Adrenal gland (tissue), 12 donors: ENCODE measurements around the gene ALDH18A1. TPM values are rescaled to one million over a fixed set of nuclear protein-coding genes. Genes with fewer than 3 reads are reported as not detected.

Source experiments
- DNase-seq, 7 donors: peaks; one replicate each; pipeline ENCODE4 v3.0.0-alpha.2; 2019 to 2020
- H3K27ac ChIP-seq, 5 donors: fragments of 200-600 bp; sonication (generic) in 4 of 5; 1 replicate in 3 of 5; 2 replicates in 2 of 5; pipeline versions ENCODE4 v1.5.1 to v1.8.0; 2016 to 2020; ENCODE audit warnings: mild to moderate bottlenecking in 1 of 5
- H3K27me3 ChIP-seq: fragments of 200-600 bp; 2 replicates; pipeline ENCODE4 v1.8.0; 2021
- H3K36me3 ChIP-seq, 2 donors: fragments of 200-600 bp; replicated peaks in 1 of 2; 1 replicate in 1 of 2; 2 replicates in 1 of 2; pipeline versions ENCODE4 v1.5.1 to v1.8.0; 2018 to 2022
- H3K4me1 ChIP-seq, 2 donors: fragments of 200-600 bp; replicated peaks in 1 of 2; 1 replicate in 1 of 2; 2 replicates in 1 of 2; pipeline versions ENCODE4 v1.5.1 to v1.8.0; 2018 to 2021
- H3K4me3 ChIP-seq, 4 donors: fragments of 200-600 bp; sonication (generic) in 3 of 4; one replicate each; pipeline ENCODE4 v1.5.1; 2016 to 2018
- H3K9me3 ChIP-seq, 3 donors: fragments of 200-600 bp; sonication (generic) in 1 of 3; replicated peaks in 1 of 3; 1 replicate in 2 of 3; 2 replicates in 1 of 3; pipeline versions ENCODE4 v1.5.1 to v1.8.0; 2016 to 2021
- POLR2A ChIP-seq, 2 donors: fragments of 450-650 bp; IDR thresholded peaks; one replicate each; pipeline ENCODE4 v1.6.1; 2017; ENCODE audit warnings: antibody characterized with exemption in 2 of 2, mild to moderate bottlenecking in 2 of 2, moderate library complexity in 1 of 2
- WGBS, 4 donors: extraction: QIAGEN DNeasy Blood & Tissue Kit in 2 of 4; methylation state at CpG; one replicate each; pipeline versions ENCODE4 v1.1.5 to v1.1.7; 2013 to 2017; 5-methylcytosine and 5-hydroxymethylcytosine counted together
- intact Hi-C, 2 donors: fragments of 100-400 bp; cut with DNase I; formaldehyde crosslinking; loops; one replicate each; pipeline versions ENCODE4 v1.14.1 to v1.15.0; 2022 to 2023
- polyA plus RNA-seq, 3 donors: library from polyadenylated mRNA; stranded (reverse); fragments of 200-250 nt in 2 of 3; fragments of 350-450 nt in 1 of 3; fragmentation: Illumina TruSeq in 1 of 3; extraction: RNeasy Lipid Tissue Mini Kit (QIAGEN cat#74804) in 1 of 3; gene quantifications; one replicate each; pipeline ENCODE4 v1.2.3, GENCODE V29; 2013 to 2014
- total RNA-seq, 9 donors: library from RNA; depleted of rRNA in 4 of 9; stranded (reverse); fragments of >200 nt in 4 of 9; fragments of 120-200 nt in 1 of 9; fragmentation: NEBNext Ultra II Directional in 1 of 9; extraction: Animal tissue kit (Norgen Biotek cat#: 25700) in 1 of 9; gene quantifications; one replicate each; pipeline versions ENCODE4 v1.1.0 to v1.2.4, GENCODE V29; 2013 to 2023
- TF ChIP-seq, protein P1 (sequence below), 6 experiments: fragments of 450-650 bp in 4 of 6; fragments of 200-600 bp in 2 of 6; sonication (generic) in 1 of 6; IDR thresholded peaks; 1 replicate in 5 of 6; 2 replicates in 1 of 6; pipeline versions ENCODE4 v1.5.1 to v1.8.0; 2016 to 2021; ENCODE audit warnings: antibody characterized with exemption in 6 of 6, mild to moderate bottlenecking in 2 of 6, moderate library complexity in 1 of 6
- donor health status: healthy with polysubstance abuse.
- donor health status: Bipolar disorder and iron deficiency.
- donor health status: DM: yes; HTN: yes; CAD: no.
- donor health status: DM: no; HTN: no; CAD: no.
- donor health status: DM: no; HTN: no; CAD: no.
- donor health status: DM: yes; HTN: yes; CAD: no.

Gene ALDH18A1
- total and polyA plus RNA-seq, 12 donors: 16.4 to 52.7 (median 39.8) TPM

DNA sequence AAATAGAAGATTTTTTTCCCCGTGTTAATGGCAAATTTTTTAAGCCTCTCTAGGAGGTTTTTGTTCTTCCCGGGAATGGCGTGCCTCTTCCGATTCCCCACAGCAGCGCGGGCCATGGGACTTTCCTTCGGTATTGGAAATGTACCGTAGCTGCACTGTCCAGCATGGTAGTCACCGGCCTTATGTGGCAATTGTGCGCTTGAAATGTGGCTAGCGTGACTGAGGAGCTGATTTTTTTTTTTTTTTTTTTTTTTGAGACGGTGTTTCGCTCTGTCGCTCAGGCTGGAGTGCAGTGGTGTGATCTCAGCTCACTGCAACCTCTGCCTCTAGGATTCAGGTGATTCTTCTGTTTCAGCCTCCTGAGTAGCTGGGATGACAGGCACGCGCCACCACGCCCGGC is 38.2 kb upstream of the ALDH18A1 start:
- no peaks in the 10 kb centered on the region for H3K9me3 ChIP-seq
- 92 to 96% (median 95%) methylated on average over 18 of the region's 18 CpGs for WGBS, 4 donors
- DNase-seq: peak in 1 of 7 donors; percentile 21
- H3K4me3 ChIP-seq: no peak overlapping the region
- intact Hi-C loops: loop anchor here (5.0 to 10.0 kb wide), 2 partner anchors 148 to 150 kb away; no protein-coding TSS in a partner anchor
- peaks cover 0 to 14% of the 10 kb centered on the region in 2 donors for H3K36me3 ChIP-seq
- no peak for TF ChIP-seq POLR2A (IDR thresholded peaks at IDR 0.05)
- TF ChIP-seq, protein P1, sequence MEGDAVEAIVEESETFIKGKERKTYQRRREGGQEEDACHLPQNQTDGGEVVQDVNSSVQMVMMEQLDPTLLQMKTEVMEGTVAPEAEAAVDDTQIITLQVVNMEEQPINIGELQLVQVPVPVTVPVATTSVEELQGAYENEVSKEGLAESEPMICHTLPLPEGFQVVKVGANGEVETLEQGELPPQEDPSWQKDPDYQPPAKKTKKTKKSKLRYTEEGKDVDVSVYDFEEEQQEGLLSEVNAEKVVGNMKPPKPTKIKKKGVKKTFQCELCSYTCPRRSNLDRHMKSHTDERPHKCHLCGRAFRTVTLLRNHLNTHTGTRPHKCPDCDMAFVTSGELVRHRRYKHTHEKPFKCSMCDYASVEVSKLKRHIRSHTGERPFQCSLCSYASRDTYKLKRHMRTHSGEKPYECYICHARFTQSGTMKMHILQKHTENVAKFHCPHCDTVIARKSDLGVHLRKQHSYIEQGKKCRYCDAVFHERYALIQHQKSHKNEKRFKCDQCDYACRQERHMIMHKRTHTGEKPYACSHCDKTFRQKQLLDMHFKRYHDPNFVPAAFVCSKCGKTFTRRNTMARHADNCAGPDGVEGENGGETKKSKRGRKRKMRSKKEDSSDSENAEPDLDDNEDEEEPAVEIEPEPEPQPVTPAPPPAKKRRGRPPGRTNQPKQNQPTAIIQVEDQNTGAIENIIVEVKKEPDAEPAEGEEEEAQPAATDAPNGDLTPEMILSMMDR (IDR thresholded peaks at IDR 0.05): no peak
- H3K4me1 ChIP-seq: peaks cover 0 to 25% of the 10 kb centered on the region in 2 donors
- no peaks in the 10 kb centered on the region for H3K27me3 ChIP-seq
- H3K27ac ChIP-seq: no peak overlapping the region

DNA sequence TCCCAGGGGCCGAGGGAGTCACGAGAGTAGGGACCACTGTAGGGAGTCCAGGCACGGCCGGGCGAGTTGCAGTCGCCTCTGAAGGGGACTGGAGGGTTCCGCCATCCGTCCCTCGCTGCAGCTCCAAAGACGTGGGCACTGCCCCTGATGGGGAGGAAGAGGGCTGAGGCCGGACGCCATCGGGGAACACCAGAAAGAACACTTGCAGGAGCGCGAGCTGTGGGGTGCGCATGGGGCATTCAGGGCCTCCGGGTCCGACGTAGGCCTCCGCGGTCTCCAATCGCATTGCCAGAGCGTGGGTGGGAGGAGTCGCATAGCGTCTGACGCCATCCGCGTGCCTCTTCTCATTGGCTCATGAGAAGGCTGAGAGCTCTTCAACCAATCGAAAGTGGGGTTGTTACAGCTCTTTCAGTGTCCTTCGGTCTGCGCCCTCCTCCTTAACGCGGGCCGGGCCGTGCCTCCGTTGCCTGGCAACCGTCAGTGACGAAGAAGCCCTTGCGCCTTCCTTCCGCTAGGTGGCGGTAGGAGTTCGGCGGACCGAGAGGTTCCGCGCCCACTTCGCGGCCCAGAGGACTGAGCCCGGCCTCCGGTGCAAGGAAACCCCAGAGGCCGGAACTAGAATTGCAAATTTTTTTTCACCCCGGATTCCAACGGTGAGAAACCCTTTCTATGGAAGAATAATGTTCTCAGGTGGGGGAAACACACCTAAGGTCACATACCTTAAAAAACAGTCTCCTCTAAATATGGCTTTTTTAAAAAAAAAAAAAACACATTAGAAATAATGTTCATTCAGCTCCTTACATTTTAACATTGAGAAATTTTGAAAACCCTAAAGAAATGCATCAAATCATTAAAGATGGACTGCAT is 37.4 kb upstream of the ALDH18A1 start, which contains the start of gene TCTN3:
TCTN3 (minus strand) TSS at position 260 of the 867 bp plus-strand sequence; CDS start at position 232, 28 bp downstream.
- peak within 1 kb of the TSS; percentile 28 to 88 (median 59) for H3K27ac ChIP-seq
- intact Hi-C loops: loop anchor here (5.0 to 10.0 kb wide), 2 partner anchors 148 to 151 kb away; no protein-coding TSS in a partner anchor

DNA sequence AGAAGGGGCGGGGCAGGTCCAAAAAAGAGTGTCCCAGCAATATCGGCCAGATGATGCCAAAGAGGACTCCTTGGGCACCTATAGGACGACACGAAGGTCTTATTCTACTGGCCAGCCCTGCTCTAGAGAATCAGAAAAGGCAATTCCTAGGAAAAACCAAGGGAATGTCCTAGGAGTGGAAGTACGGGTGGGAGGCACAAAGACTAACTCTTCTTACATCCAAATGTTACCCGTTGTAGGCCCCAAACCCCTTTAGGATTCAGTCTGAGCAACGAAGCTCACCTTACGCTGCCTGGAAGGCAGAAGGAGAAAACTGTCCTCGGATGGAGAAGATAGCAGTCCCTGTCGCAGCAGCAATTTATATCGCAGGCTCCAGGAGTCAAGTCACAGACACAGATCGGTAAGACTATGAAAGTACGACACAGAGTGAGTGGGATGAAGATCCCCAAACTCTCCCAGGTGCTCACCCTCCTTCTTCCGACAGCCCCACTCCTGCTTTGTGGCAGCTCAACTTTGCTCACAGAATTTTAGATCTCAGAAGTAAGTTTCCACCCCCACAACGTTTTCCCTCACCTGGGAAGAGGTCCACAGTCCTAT is 36.7 kb upstream of the ALDH18A1 start:
- Histone ChIP-seq H3K4me3 (peak overlapping the region; percentile 63 to 96 (median 74)), H3K9me3 (no peaks in the 10 kb centered on the region), H3K27me3 (no peaks in the 10 kb centered on the region), H3K4me1 (peaks cover 0 to 25% of the 10 kb centered on the region in 2 donors), H3K27ac (peak overlapping the region; percentile 28 to 88 (median 59)), H3K36me3 (peaks cover 0 to 25% of the 10 kb centered on the region in 2 donors)
- intact Hi-C loops: loop anchor here (5.0 to 10.0 kb wide), 2 partner anchors 149 to 152 kb away; no protein-coding TSS in a partner anchor
- 5 to 10% (median 8%) methylated on average over 14 to 15 of the region's 15 CpGs for WGBS, 4 donors
- TF ChIP-seq, protein P1 (IDR thresholded peaks at IDR 0.05): no peak
- no peak for TF ChIP-seq POLR2A (IDR thresholded peaks at IDR 0.05)
- no peak for DNase-seq

More for the DNA sequence above, 37.4 kb upstream of the ALDH18A1 start, which contains the start of gene TCTN3:
- Histone ChIP-seq H3K9me3 (no peaks in the 10 kb centered on the region), H3K4me3 (peak within 1 kb of the TSS; percentile 63 to 96 (median 74)), H3K36me3 (peaks cover 0 to 21% of the 10 kb centered on the region in 2 donors), H3K4me1 (peaks cover 0 to 25% of the 10 kb centered on the region in 2 donors), H3K27me3 (no peaks in the 10 kb centered on the region)
- TF ChIP-seq POLR2A (IDR thresholded peaks at IDR 0.05): peak; percentile 70 to 85
- TF ChIP-seq, protein P1 (IDR thresholded peaks at IDR 0.05): peak; percentile 99 to 100 (median 100)
- 0 to 1% (median 0%) methylated on average over 7 to 53 of the region's 53 CpGs for WGBS, 4 donors
- peak; percentile 96 to 99 (median 99) for DNase-seq

DNA sequence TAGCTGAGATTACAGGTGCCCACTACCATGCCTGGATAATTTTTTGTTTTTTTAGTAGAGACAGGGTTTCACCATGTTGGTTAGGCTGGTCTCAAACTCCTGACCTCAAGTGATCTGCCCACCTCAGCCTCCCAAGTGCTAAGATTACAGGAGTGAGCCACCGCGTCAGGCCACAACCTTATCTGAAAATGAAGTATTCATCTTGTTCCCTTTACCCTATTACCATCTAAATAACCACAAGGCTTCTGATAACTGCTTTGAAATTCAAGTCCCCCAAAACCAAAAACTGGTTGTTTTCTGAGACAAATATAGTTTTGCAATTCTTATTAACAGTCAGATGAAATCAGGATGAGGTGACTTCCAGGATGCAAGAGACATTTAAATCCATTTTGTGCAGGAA is 34.8 kb upstream of the ALDH18A1 start:
- peaks cover 0 to 25% of the 10 kb centered on the region in 2 donors for H3K4me1 ChIP-seq
- TF ChIP-seq, protein P1 (IDR thresholded peaks at IDR 0.05): no peak
- no peak for TF ChIP-seq POLR2A (IDR thresholded peaks at IDR 0.05)
- H3K4me3 ChIP-seq: no peak overlapping the region
- no peaks in the 10 kb centered on the region for H3K9me3 ChIP-seq
- DNase-seq: no peak
- intact Hi-C loops: loop anchor here (5.0 to 10.0 kb wide), 2 partner anchors 151 to 154 kb away; no protein-coding TSS in a partner anchor
- 91 to 100% (median 98%) methylated on average over 2 of the region's 2 CpGs for WGBS, 4 donors
- no peak overlapping the region for H3K27ac ChIP-seq
- no peaks in the 10 kb centered on the region for H3K27me3 ChIP-seq
- peaks cover 0 to 37% of the 10 kb centered on the region in 2 donors for H3K36me3 ChIP-seq
